ENCODE measurements around the gene PHACTR1.

DNA sequence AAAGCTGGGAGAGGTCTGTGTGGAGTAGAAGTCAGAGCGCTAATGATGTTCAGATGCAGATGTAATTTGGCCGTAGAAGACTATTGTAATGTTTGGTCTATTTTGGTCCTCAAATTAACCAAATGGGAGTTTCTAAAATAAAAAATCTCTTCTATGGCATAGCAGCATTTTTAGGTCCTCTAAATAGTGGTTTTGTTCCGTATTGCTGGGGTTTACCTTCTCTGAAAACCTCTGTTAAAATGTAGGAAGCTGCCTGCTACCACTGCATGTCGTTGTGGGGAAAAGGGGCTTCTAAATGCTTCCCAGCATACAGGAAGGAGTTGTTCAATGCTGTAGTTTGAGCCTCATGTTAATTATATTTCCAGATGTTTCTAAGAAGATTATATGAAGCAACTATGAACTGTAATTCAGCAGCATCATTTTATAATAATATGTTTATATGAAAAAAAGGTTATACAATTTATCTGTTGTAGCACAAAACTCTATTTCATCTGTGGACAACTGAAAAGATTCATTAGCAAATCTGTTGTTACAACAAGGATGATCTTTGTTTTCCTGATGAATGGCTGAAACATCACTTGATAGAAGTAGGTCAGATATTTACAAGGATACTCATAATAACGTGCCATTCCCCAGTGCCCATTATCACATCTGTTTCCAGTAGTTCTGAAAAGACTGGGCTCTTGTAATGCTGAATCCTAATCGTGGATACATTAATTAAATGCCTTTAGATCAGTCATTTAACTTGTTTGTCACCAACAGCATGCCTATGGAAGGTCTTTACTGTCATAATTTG is 355.2 kb downstream of the PHACTR1 start:
- TF ChIP-seq, protein P1, sequence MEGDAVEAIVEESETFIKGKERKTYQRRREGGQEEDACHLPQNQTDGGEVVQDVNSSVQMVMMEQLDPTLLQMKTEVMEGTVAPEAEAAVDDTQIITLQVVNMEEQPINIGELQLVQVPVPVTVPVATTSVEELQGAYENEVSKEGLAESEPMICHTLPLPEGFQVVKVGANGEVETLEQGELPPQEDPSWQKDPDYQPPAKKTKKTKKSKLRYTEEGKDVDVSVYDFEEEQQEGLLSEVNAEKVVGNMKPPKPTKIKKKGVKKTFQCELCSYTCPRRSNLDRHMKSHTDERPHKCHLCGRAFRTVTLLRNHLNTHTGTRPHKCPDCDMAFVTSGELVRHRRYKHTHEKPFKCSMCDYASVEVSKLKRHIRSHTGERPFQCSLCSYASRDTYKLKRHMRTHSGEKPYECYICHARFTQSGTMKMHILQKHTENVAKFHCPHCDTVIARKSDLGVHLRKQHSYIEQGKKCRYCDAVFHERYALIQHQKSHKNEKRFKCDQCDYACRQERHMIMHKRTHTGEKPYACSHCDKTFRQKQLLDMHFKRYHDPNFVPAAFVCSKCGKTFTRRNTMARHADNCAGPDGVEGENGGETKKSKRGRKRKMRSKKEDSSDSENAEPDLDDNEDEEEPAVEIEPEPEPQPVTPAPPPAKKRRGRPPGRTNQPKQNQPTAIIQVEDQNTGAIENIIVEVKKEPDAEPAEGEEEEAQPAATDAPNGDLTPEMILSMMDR (conservative IDR thresholded peaks at IDR 0.05 in 1 of 2, IDR thresholded peaks at IDR 0.05 in 1 of 2; ENCODE audit: extremely low read depth in 1 of 2, insufficient read depth in 1 of 2, low read depth in 1 of 2, low read length in 2 of 2): no peak
- no peak for TF ChIP-seq EZH2 (IDR thresholded peaks at IDR 0.05; ENCODE audit: borderline replicate concordance, low read length)
